SK-N-SH (cell line): ENCODE data around the gene UTF1. TPM values are rescaled to one million over a fixed set of nuclear protein-coding genes. Genes with fewer than 3 reads are reported as not detected.

ENCODE experiments used
- CTCF ChIA-PET: fragments of 300-600, 350-600 bp; formaldehyde crosslinking; extraction: SDS; loops from one replicate; lab custom pipeline; 2021; lab: Yijun Ruan, JAX
- POLR2A ChIA-PET: fragments of 350-600 bp; sonication (Branson Sonifier 250); formaldehyde crosslinking; extraction: SDS; loops from one replicate; lab custom pipeline; 2020; ENCODE audit warnings: antibody characterized with exemption, inconsistent platforms; lab: Yijun Ruan, JAX
- DNase-seq: peaks from one replicate; pipeline ENCODE4 v3.0.0; 2012
- H2AFZ ChIP-seq: fragments of 200-600 bp; sonication (generic); 2 replicates; pipeline ENCODE4 v1.8.1; 2016; ENCODE audit warnings: antibody characterized with exemption, mild to moderate bottlenecking, low read depth
- H3F3A ChIP-seq: fragments of 200-600 bp; sonication (generic); replicated peaks from 2 replicates; pipeline ENCODE3; 2016; ENCODE audit warnings: antibody characterized with exemption, mild to moderate bottlenecking; ENCODE audit not compliant: insufficient read depth
- H3K27ac ChIP-seq, 2 experiments: fragments of 200-500 bp in 1 of 2; fragments of 200-600 bp in 1 of 2; sonication (Bioruptor generic) in 1 of 2; sonication (generic), shearing (Covaris generic) in 1 of 2; 2 replicates each; pipeline versions ENCODE4 v1.5.1 to v1.6.1; 2014 to 2016; ENCODE audit warnings: low read depth in 2 of 2, inconsistent platforms in 1 of 2, low read length in 1 of 2, mild to moderate bottlenecking in 1 of 2, mixed read lengths in 1 of 2
- H3K27me3 ChIP-seq: fragments of 200-600 bp; sonication (generic), shearing (Covaris generic); 2 replicates; pipeline ENCODE4 v1.6.1; 2016; ENCODE audit warnings: mixed run types; ENCODE audit not compliant: insufficient read depth
- H3K36me3 ChIP-seq, 2 experiments: fragments of 200-500 bp in 1 of 2; fragments of 200-600 bp in 1 of 2; sonication (Bioruptor generic) in 1 of 2; sonication (generic) in 1 of 2; replicated peaks in 1 of 2; 2 replicates each; pipeline versions ENCODE3 to v1.5.1; 2014 to 2016; ENCODE audit warnings: low read length in 1 of 2, mild to moderate bottlenecking in 1 of 2; ENCODE audit not compliant: insufficient read depth in 2 of 2, control insufficient read depth in 1 of 2
- H3K4me1 ChIP-seq, 2 experiments: fragments of 200-500 bp in 1 of 2; fragments of 200-600 bp in 1 of 2; sonication (Bioruptor generic) in 1 of 2; sonication (generic), shearing (Covaris generic) in 1 of 2; 2 replicates each; pipeline versions ENCODE4 v1.5.1 to v1.6.1; 2014 to 2016; ENCODE audit warnings: low read depth in 1 of 2, low read length in 1 of 2, mixed run types in 1 of 2; ENCODE audit not compliant: insufficient read depth in 2 of 2, control insufficient read depth in 1 of 2
- H3K4me2 ChIP-seq: fragments of 200-600 bp; sonication (generic), shearing (Covaris generic); 2 replicates; pipeline ENCODE4 v1.6.1; 2017; ENCODE audit warnings: mixed run types
- H3K4me3 ChIP-seq, 2 experiments: fragments of 200-500 bp in 1 of 2; fragments of 200-600 bp in 1 of 2; sonication (Bioruptor generic) in 1 of 2; sonication (generic), shearing (Covaris generic) in 1 of 2; 2 replicates each; pipeline versions ENCODE4 v1.5.1 to v1.8.1; 2014 to 2016; ENCODE audit warnings: low read depth in 2 of 2, inconsistent platforms in 1 of 2, low read length in 1 of 2, mild to moderate bottlenecking in 1 of 2, mixed read lengths in 1 of 2, moderate library complexity in 1 of 2
- H3K79me2 ChIP-seq: fragments of 200-600 bp; sonication (generic); 2 replicates; pipeline ENCODE4 v1.8.1; 2017; ENCODE audit warnings: mild to moderate bottlenecking; ENCODE audit not compliant: insufficient read depth
- H3K9ac ChIP-seq: fragments of 200-600 bp; sonication (generic); 2 replicates; pipeline ENCODE4 v1.6.1; 2017; ENCODE audit warnings: mixed run types
- H3K9me2 ChIP-seq: fragments of 200-600 bp; sonication (generic); 2 replicates; pipeline ENCODE4 v1.6.1; 2017; ENCODE audit warnings: mixed run types
- H3K9me3 ChIP-seq: fragments of 200-600 bp; sonication (generic); 2 replicates; pipeline ENCODE4 v1.6.1; 2017; ENCODE audit warnings: mixed run types, mild to moderate bottlenecking, moderate library complexity
- H4K20me1 ChIP-seq: fragments of 200-600 bp; sonication (generic); 2 replicates; pipeline ENCODE4 v1.6.1; 2017; ENCODE audit warnings: mild to moderate bottlenecking, mixed run types; ENCODE audit not compliant: insufficient read depth
- ELF1 ChIP-seq: IDR thresholded peaks from 2 replicates; pipeline ENCODE4 v1.4.0; 2012
- FOXM1 ChIP-seq: IDR thresholded peaks from 2 replicates; pipeline ENCODE4 v1.4.0; 2012; ENCODE audit warnings: low read depth, mild to moderate bottlenecking
- GABPA ChIP-seq: IDR thresholded peaks from 2 replicates; pipeline ENCODE4 v1.4.0; 2012; ENCODE audit warnings: low read depth, mild to moderate bottlenecking
- GATA2 ChIP-seq: sonication (generic); formaldehyde crosslinking; IDR thresholded peaks from 2 replicates; pipeline ENCODE4 v1.5.0; 2020; ENCODE audit warnings: mild to moderate bottlenecking, missing genetic modification reagents
- NRF1 ChIP-seq: IDR thresholded peaks from 2 replicates; pipeline ENCODE4 v1.6.1; 2012; ENCODE audit warnings: low read depth, mild to moderate bottlenecking, low read length
- PBX3 ChIP-seq: IDR thresholded peaks from 2 replicates; pipeline ENCODE4; 2012
- SIN3A ChIP-seq: IDR thresholded peaks from 2 replicates; pipeline ENCODE4 v1.6.1; 2012; ENCODE audit warnings: low read depth, mild to moderate bottlenecking, low read length, moderate library complexity, borderline replicate concordance
- TAF1 ChIP-seq: IDR thresholded peaks from 2 replicates; pipeline ENCODE4 v1.6.1; 2012; ENCODE audit warnings: low read depth, mild to moderate bottlenecking, low read length, moderate library complexity, borderline replicate concordance
- TCF12 ChIP-seq: IDR thresholded peaks from 2 replicates; pipeline ENCODE4 v1.4.0; 2012
- USF2 ChIP-seq: fragments of 150-350 bp; IDR thresholded peaks from 2 replicates; pipeline ENCODE4 v1.6.1; 2017; ENCODE audit warnings: antibody characterized with exemption, low read length, low read depth, borderline replicate concordance
- WGBS: methylation state at CpG from one replicate; pipeline ENCODE4 v1.1.6; 2017; ENCODE audit warnings: low lambda C conversion rate; 5-methylcytosine and 5-hydroxymethylcytosine counted together
- polyA plus RNA-seq, 3 experiments: library from polyadenylated mRNA; depleted of rRNA; stranded (reverse); fragments of >200 nt; gene quantifications; 2 replicates each; pipeline ENCODE4 v1.2.3, GENCODE V29; 2012
- TF ChIP-seq, protein P1 (sequence below): fragments of 150-350 bp; IDR thresholded peaks from 2 replicates; pipeline ENCODE4 v1.6.1; 2016; ENCODE audit warnings: mild to moderate bottlenecking, low read depth, low read length
- TF ChIP-seq, protein P2 (sequence below): IDR thresholded peaks from 2 replicates; pipeline ENCODE4 v1.4.0; 2012; ENCODE audit warnings: low read depth, borderline replicate concordance
- TF ChIP-seq, protein P3 (sequence below): IDR thresholded peaks from 2 replicates; pipeline ENCODE4 v1.4.0; 2012; ENCODE audit warnings: low read depth

The UTF1 gene
- polyA plus RNA-seq, 1 of the 3 experiments (the other 2 are of a cell fraction), result not detected

DNA sequence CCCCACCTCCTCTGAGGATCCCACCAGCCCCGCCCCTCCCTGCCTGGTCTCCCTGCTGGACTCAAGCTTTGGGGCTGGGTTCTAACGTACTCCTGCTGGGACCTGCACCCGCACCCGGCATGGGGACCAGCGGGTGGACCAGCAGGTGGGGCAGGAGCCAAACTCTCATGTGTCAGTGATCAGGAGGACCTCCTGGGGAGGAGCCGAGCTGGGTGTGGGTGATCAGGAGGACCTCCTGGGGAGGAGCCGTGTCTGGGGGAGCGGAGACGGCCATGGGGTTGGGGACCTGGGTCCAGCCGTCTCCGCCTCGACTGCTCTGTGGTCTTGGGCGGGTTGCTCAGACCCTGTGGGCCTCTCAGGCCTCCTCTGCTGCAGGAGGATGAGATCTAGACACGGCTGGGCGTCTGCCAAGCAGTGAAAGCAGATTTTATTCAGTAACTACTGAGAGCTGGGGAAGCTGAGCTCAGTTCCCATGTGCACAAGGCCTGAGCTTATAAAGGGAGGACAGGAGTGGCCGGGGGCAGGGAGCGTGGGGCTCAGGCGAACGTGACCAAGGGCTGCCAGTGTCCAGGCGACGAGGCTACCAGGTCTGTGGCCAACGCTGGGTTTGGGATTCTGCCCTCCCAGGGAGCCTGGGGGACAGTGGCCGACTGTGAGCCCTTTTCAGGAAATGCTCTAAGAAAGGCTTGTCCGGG, 33.6 kb upstream of the UTF1 start:
- Histone ChIP-seq H3K4me1 (no peaks in the 10 kb centered on the region), H3K9me2 (no peaks in the 10 kb centered on the region), H2AFZ (no peak overlapping the region), H3K4me2 (no peak overlapping the region), H3K27me3 (no peaks in the 10 kb centered on the region; the same call in 1 of the 2 replicates), H3K36me3 (no peaks in the 10 kb centered on the region), H3F3A (no peaks in the 10 kb centered on the region), H3K9me3 (no peaks in the 10 kb centered on the region), H3K9ac (no peak overlapping the region), H3K79me2 (no peaks in the 10 kb centered on the region), H4K20me1 (no peaks in the 10 kb centered on the region), H3K4me3 (no peak overlapping the region), H3K27ac (no peak overlapping the region)
- CTCF ChIA-PET, result interaction anchor here (1.8 kb wide), 1 partner anchor 53 kb away, joined by 5 read pairs; no protein-coding TSS in a partner anchor
- DNase-seq, result no peak
- WGBS, result no CpG with 5 or more reads among the region's 24 CpGs
- TF ChIP-seq USF2 (no peak), GABPA (no peak), TAF1 (no peak), ELF1 (no peak), NRF1 (no peak), SIN3A (no peak), TCF12 (no peak), FOXM1 (no peak), GATA2 (CRISPR knock-in tag) (no peak), PBX3 (no peak)
- TF ChIP-seq, protein P1, sequence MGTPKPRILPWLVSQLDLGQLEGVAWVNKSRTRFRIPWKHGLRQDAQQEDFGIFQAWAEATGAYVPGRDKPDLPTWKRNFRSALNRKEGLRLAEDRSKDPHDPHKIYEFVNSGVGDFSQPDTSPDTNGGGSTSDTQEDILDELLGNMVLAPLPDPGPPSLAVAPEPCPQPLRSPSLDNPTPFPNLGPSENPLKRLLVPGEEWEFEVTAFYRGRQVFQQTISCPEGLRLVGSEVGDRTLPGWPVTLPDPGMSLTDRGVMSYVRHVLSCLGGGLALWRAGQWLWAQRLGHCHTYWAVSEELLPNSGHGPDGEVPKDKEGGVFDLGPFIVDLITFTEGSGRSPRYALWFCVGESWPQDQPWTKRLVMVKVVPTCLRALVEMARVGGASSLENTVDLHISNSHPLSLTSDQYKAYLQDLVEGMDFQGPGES, result no peak
- TF ChIP-seq, protein P2, sequence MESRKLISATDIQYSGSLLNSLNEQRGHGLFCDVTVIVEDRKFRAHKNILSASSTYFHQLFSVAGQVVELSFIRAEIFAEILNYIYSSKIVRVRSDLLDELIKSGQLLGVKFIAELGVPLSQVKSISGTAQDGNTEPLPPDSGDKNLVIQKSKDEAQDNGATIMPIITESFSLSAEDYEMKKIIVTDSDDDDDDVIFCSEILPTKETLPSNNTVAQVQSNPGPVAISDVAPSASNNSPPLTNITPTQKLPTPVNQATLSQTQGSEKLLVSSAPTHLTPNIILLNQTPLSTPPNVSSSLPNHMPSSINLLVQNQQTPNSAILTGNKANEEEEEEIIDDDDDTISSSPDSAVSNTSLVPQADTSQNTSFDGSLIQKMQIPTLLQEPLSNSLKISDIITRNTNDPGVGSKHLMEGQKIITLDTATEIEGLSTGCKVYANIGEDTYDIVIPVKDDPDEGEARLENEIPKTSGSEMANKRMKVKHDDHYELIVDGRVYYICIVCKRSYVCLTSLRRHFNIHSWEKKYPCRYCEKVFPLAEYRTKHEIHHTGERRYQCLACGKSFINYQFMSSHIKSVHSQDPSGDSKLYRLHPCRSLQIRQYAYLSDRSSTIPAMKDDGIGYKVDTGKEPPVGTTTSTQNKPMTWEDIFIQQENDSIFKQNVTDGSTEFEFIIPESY, result no peak
- TF ChIP-seq, protein P3, sequence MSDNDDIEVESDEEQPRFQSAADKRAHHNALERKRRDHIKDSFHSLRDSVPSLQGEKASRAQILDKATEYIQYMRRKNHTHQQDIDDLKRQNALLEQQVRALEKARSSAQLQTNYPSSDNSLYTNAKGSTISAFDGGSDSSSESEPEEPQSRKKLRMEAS, result no peak
- POLR2A ChIA-PET, result interaction anchor here (0.5 kb wide), 1 partner anchor 15 kb away, joined by 3 read pairs; no protein-coding TSS in a partner anchor
